ENCODE results near the gene UBE2V1.

Gene UBE2V1

GRCh38 chr20:50037123-50037522, 75.8 kb downstream of the UBE2V1 start:
- no peak overlapping the region for H3K4me3 ChIP-seq (ENCODE audit: low read depth, low read length)
- DNase-seq (ENCODE audit: low read depth): no peak

GRCh38 chr20:50036703-50037102, 76.2 kb downstream of the UBE2V1 start:
- DNase-seq (ENCODE audit: low read depth): no peak
- no peak overlapping the region for H3K4me3 ChIP-seq (ENCODE audit: low read depth, low read length)

DNA sequence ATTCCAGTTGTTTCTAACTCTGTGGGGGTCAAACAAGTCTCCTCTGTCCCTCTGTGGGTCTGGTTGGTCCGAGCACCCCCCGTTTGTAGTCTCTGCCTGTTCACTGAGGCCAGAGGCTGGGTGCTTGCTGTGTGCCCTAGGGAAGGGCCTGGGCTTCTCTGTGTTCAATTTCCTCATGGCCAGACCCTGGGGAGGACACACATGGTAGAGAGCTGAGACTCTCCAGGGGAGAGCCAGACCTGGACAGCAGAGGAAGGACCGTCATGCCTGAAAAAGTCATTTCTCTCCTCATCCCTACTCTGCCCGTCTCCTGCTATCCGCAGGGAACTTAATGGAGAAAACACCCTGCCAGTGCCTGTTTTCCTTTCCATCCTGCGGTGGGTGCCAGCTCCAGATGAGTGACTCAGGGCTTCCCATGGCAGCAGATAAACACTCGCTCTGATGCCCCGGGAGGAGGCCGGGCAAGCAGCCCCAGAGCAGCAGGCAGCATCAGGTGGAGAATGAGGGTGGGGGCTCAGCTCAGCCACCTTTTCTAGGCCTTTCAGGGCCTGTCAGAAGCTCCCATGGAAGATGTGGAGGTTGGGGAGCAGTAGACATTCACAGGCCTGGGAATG, 78.3 kb downstream of the UBE2V1 start:
- DNase-seq (ENCODE audit: low read depth): no peak
- no peak overlapping the region for H3K4me3 ChIP-seq (ENCODE audit: low read depth, low read length)

GRCh38 chr20:50032955-50033666, 79.8 kb downstream of the UBE2V1 start:
- DNase-seq (ENCODE audit: low read depth): no peak
- H3K4me3 ChIP-seq (ENCODE audit: low read depth, low read length): no peak overlapping the region

Measured in skeletal muscle cell (primary cell).